Endothelial cell of umbilical vein (primary cell): ENCODE measurements around the gene BCAR1. TPM values are rescaled to one million over a fixed set of nuclear protein-coding genes. Genes with fewer than 3 reads are reported as not detected.
"Not testable (repeated sequence)": the region's sequence is repeated elsewhere in the genome, so short reads cannot be mapped to it uniquely, and the experiment has no call there.

ENCODE experiments used
- BruUV-seq: library from RNA; stranded (reverse); fragments of 400-500 nt; replicated peaks from 2 replicates; lab custom pipeline; 2021; lab: Mats Ljungman, UMichigan
- CTCF ChIA-PET: fragments of 300-600, 350-600 bp; sonication (Branson Sonifier 250); formaldehyde crosslinking; loops from one replicate; lab custom pipeline; 2021; ENCODE audit warnings: antibody characterized with exemption, inconsistent platforms; lab: Charles Lee
- POLR2A ChIA-PET: fragments of 300-600, 350-600 bp; sonication (Branson Sonifier 250); formaldehyde crosslinking; loops from one replicate; lab custom pipeline; 2021; ENCODE audit warnings: antibody characterized with exemption, inconsistent platforms; lab: Charles Lee
- DNase-seq: peaks from one replicate; pipeline ENCODE4 v3.0.0-alpha.2; 2011; ENCODE audit warnings: low read depth, low spot score
- FAIRE-seq: peaks from 2 replicates; lab custom pipeline; 2011; peaks lifted over from hg19 to GRCh38; lab: Jason Lieb, UNC
- H2AFZ ChIP-seq: 2 replicates; pipeline ENCODE4 v1.6.0; 2012; ENCODE audit warnings: low read depth, low read length, control low read depth, inconsistent platforms
- H3K27ac ChIP-seq: 2 replicates; pipeline ENCODE4 v1.5.1; 2011; ENCODE audit warnings: low read depth, mild to moderate bottlenecking, control low read depth, low read length, moderate library complexity; ENCODE audit not compliant: insufficient read depth
- H3K27me3 ChIP-seq, 2 experiments: 2 replicates each; pipeline versions ENCODE4 v1.6.0 to v1.6.1; 2011; ENCODE audit warnings: low read length in 2 of 2, mixed read lengths in 1 of 2; ENCODE audit not compliant: control insufficient read depth in 2 of 2, insufficient read depth in 2 of 2
- H3K36me3 ChIP-seq, 2 experiments: 2 replicates in 1 of 2; 3 replicates in 1 of 2; pipeline ENCODE4 v1.5.1; 2011; ENCODE audit warnings: low read length in 2 of 2, mild to moderate bottlenecking in 1 of 2, moderate library complexity in 1 of 2; ENCODE audit not compliant: control insufficient read depth in 2 of 2, insufficient read depth in 2 of 2; ENCODE audit errors: extremely low read depth in 1 of 2
- H3K4me1 ChIP-seq: 3 replicates; pipeline ENCODE4 v1.5.1; 2011; ENCODE audit warnings: mild to moderate bottlenecking, low read length; ENCODE audit not compliant: control insufficient read depth, insufficient read depth; ENCODE audit errors: extremely low read depth
- H3K4me2 ChIP-seq: 2 replicates; pipeline ENCODE4 v1.6.1; 2011; ENCODE audit warnings: low read length, control low read depth, mixed read lengths; ENCODE audit not compliant: insufficient read depth
- H3K4me3 ChIP-seq, 3 experiments: fragments of 200-600 bp in 1 of 3; sonication (generic), shearing (Covaris generic) in 1 of 3; replicated peaks in 1 of 3; 2 replicates each; pipeline ENCODE4 v1.5.1; 2011 to 2016; ENCODE audit warnings: control low read depth in 3 of 3, low read length in 3 of 3, mild to moderate bottlenecking in 2 of 3, inconsistent platforms in 1 of 3, low read depth in 1 of 3, moderate library complexity in 1 of 3; ENCODE audit not compliant: insufficient read depth in 1 of 3
- H3K79me2 ChIP-seq: 2 replicates; pipeline ENCODE4 v1.6.0; 2012; ENCODE audit warnings: low read length, inconsistent platforms; ENCODE audit not compliant: control insufficient read depth, insufficient read depth
- H3K9ac ChIP-seq: replicated peaks from 2 replicates; pipeline ENCODE3; 2011; ENCODE audit warnings: low read length, control low read depth; ENCODE audit not compliant: insufficient read depth; ENCODE audit errors: extremely low read depth
- H3K9me1 ChIP-seq: replicated peaks from 3 replicates; pipeline ENCODE4 v1.6.0; 2011; ENCODE audit warnings: mild to moderate bottlenecking, low read length; ENCODE audit not compliant: control insufficient read depth, insufficient read depth; ENCODE audit errors: extremely low read depth
- H3K9me3 ChIP-seq: replicated peaks from 2 replicates; pipeline ENCODE4 v1.5.1; 2012; ENCODE audit warnings: low read length, inconsistent platforms; ENCODE audit not compliant: control insufficient read depth, insufficient read depth
- H4K20me1 ChIP-seq: replicated peaks from 2 replicates; pipeline ENCODE3; 2011; ENCODE audit warnings: mild to moderate bottlenecking, low read length; ENCODE audit not compliant: control insufficient read depth, insufficient read depth; ENCODE audit errors: extremely low read depth
- CTCF ChIP-seq, 2 donors: IDR thresholded peaks; 1 replicate in 1 of 2; 2 replicates in 1 of 2; pipeline ENCODE4 v1.5.1; 2011; ENCODE audit warnings: low read length in 2 of 2, mild to moderate bottlenecking in 2 of 2, moderate library complexity in 2 of 2, control low read depth in 1 of 2, inconsistent platforms in 1 of 2, low read depth in 1 of 2; ENCODE audit not compliant: insufficient read depth in 1 of 2; ENCODE audit errors: extremely low read depth in 1 of 2
- EZH2 ChIP-seq: IDR thresholded peaks from 2 replicates; pipeline ENCODE4 v1.6.1; 2012; ENCODE audit warnings: borderline replicate concordance, low read depth, mild to moderate bottlenecking, moderate library complexity, low read length, inconsistent platforms; ENCODE audit not compliant: severe bottlenecking
- FOS ChIP-seq: IDR thresholded peaks from 2 replicates; pipeline ENCODE4 v1.6.1; 2011; ENCODE audit warnings: mild to moderate bottlenecking, low read length, moderate library complexity, borderline replicate concordance; ENCODE audit not compliant: insufficient read depth
- GATA2 ChIP-seq: IDR thresholded peaks from 2 replicates; pipeline ENCODE4 v1.7.0; 2011; ENCODE audit warnings: low read depth, mild to moderate bottlenecking, moderate library complexity, mixed read lengths, low read length; ENCODE audit not compliant: insufficient read length, insufficient read depth
- JUN ChIP-seq: IDR thresholded peaks from 2 replicates; pipeline ENCODE4 v1.6.1; 2011; ENCODE audit warnings: borderline replicate concordance, low read depth; ENCODE audit not compliant: insufficient read length, insufficient read depth
- MAX ChIP-seq: IDR thresholded peaks from 2 replicates; pipeline ENCODE4 v1.6.1; 2011; ENCODE audit not compliant: insufficient read depth, insufficient read length
- MYC ChIP-seq: IDR thresholded peaks from one replicate; pipeline ENCODE4 v1.6.1; 2011; ENCODE audit warnings: mild to moderate bottlenecking, low read depth, low read length
- POLR2A ChIP-seq: IDR thresholded peaks from 2 replicates; pipeline ENCODE4 v1.6.1; 2012; ENCODE audit warnings: low read depth, mild to moderate bottlenecking, control low read depth, low read length
- POLR2AphosphoS5 ChIP-seq: IDR thresholded peaks from 2 replicates; pipeline ENCODE4 v1.6.1; 2012; ENCODE audit warnings: low read depth, mild to moderate bottlenecking, control low read depth, low read length, moderate library complexity; ENCODE audit not compliant: insufficient read depth
- dilution Hi-C: fragments of 300-500 bp; cut with MboI; formaldehyde crosslinking; loops from one replicate; pipeline ENCODE4 v1.15.0; 2019; ENCODE audit warnings: low sequenced_read_pairs; ENCODE audit not compliant: extremely low pct_ligation_motif_present
- intact Hi-C: fragments of 100-400 bp; cut with micrococcal nuclease; formaldehyde crosslinking; loops from one replicate; pipeline ENCODE4 v1.10.0; 2022
- polyA plus RNA-seq, 4 experiments: library from polyadenylated mRNA; depleted of rRNA in 3 of 4; stranded (reverse) in 3 of 4; unstranded in 1 of 4; fragments of >200 nt; gene quantifications; 2 replicates each; pipeline versions ENCODE4 v1.2.1 to v1.2.3, GENCODE V29; 2011 to 2012; ENCODE audit warnings: missing spikeins in 1 of 4
- total RNA-seq: library from RNA; stranded (reverse); gene quantifications from 2 replicates; pipeline ENCODE4 v1.2.3, GENCODE V29; 2021

BCAR1 gene
- total and polyA plus RNA-seq, 2 donors (not counting 3 experiments of a cell fraction or from before 2014, with no cell fraction given), result 171 to 267 TPM

- TF ChIP-seq MYC (no peak), CTCF (IDR thresholded peaks at IDR 0.05; ENCODE audit: extremely low read depth in 1 of 2, insufficient read depth in 1 of 2, low read depth in 1 of 2, low read length in 2 of 2) (no peak), POLR2AphosphoS5 (no peak), JUN (no peak), POLR2A (no peak), EZH2 (no peak), MAX (no peak), GATA2 (no peak), FOS (no peak)
- ChIA-PET CTCF (interaction anchor here (1.1 to 1.5 kb wide), 2 partner anchors 14 to 24 kb away, joined by 3 read pairs; no protein-coding TSS in a partner anchor), POLR2A (no interaction called here)
- no peaks in the 10 kb centered on the region for H3K27me3 ChIP-seq
- FAIRE-seq (no peak), DNase-seq (no peak)
- no peaks in the 10 kb centered on the region for H4K20me1 ChIP-seq
- dilution Hi-C loops (no loop called here), intact Hi-C loops (no loop called here)
- no peak overlapping the region for H3K9ac ChIP-seq
- H3K9me1 ChIP-seq, result no peaks in the 10 kb centered on the region
- H3K4me3 ChIP-seq, result no peak overlapping the region
- no peaks in the 10 kb centered on the region for H3K9me3 ChIP-seq
- no peak overlapping the region for H3K27ac ChIP-seq
- no peak overlapping the region for H2AFZ ChIP-seq
- H3K4me2 ChIP-seq, result no peak overlapping the region
- no TSS peak for BruUV-seq
- H3K79me2 ChIP-seq, result no peaks in the 10 kb centered on the region
- no peaks in the 10 kb centered on the region for H3K36me3 ChIP-seq
- H3K4me1 ChIP-seq, result no peaks in the 10 kb centered on the region
Observed at GRCh38 chr16:75209944-75210343, 41.5 kb downstream of the BCAR1 start.

GRCh38 chr16:75209514-75209913, 41.9 kb downstream of the BCAR1 start:
- H3K27me3 ChIP-seq, dilution Hi-C loops, H3K4me3 ChIP-seq, POLR2A ChIA-PET, H3K9ac ChIP-seq, H3K79me2 ChIP-seq, H3K27ac ChIP-seq, H3K36me3 ChIP-seq, intact Hi-C loops, H3K9me1 ChIP-seq, BruUV-seq, H3K4me1 ChIP-seq, FAIRE-seq, H3K4me2 ChIP-seq, H3K9me3 ChIP-seq, H4K20me1 ChIP-seq, H2AFZ ChIP-seq, DNase-seq: not testable (repeated sequence)
- CTCF ChIA-PET, result interaction anchor here (1.1 to 1.5 kb wide), 3 partner anchors 10 to 24 kb away, joined by 3 to 4 read pairs (median 3); no protein-coding TSS in a partner anchor
